ENCODE measurements around the gene GFAP.

DNA sequence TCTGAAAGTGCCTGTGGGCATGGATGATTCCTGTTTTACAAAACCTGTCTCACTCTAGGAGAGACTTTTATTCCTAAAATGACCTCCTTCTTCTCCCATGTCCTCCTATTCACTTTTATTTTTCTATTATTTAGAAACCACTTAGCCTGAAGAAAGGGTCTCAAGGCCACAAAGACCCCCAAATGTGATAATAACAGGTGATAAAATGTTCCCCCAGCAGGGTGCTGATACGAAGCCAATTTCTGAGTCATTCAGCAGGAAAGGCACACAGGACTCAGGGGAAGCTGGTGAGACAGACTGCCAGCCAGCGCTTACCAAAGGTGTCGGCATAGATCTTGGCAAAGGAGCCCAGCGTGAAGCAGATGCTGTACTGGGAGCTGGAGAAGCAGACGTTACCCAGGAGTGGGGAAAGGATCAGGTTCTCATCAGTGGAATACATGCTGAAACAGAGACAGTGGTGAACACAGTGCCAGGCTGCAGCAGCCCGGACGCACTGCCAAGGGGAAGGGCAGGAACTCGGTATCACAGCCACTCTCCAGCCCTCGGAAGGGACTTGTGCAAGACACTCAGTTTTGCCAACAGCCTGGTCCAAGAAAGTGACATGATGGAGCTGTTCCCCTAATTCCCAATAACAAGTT lies 43.0 kb downstream of the GFAP start:
- TF ChIP-seq SMC3 (IDR thresholded peaks at IDR 0.05; ENCODE audit: low read depth, low read length) (no peak), CTCF (IDR thresholded peaks at IDR 0.05) (no peak), JUND (IDR thresholded peaks at IDR 0.05) (no peak), FOXM1 (IDR thresholded peaks at IDR 0.05; ENCODE audit: low read depth) (no peak)
- TF ChIP-seq, protein P1, sequence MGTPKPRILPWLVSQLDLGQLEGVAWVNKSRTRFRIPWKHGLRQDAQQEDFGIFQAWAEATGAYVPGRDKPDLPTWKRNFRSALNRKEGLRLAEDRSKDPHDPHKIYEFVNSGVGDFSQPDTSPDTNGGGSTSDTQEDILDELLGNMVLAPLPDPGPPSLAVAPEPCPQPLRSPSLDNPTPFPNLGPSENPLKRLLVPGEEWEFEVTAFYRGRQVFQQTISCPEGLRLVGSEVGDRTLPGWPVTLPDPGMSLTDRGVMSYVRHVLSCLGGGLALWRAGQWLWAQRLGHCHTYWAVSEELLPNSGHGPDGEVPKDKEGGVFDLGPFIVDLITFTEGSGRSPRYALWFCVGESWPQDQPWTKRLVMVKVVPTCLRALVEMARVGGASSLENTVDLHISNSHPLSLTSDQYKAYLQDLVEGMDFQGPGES (IDR thresholded peaks at IDR 0.05; ENCODE audit: low read depth, low read length) = no peak

Measured in SK-N-SH (cell line).